GM19452 (cell line): Measurements from ENCODE around the gene FKBP5.
"Not testable (repeated sequence)": the region's sequence is repeated elsewhere in the genome, so short reads cannot be mapped to it uniquely, and the experiment has no call there.

Source experiments
- ATAC-seq: cut with Tn5 transposase; IDR thresholded peaks from one replicate; pipeline ENCODE4 v1.9.1; 2021; ENCODE audit not compliant: unreplicated experiment

FKBP5 gene

DNA sequence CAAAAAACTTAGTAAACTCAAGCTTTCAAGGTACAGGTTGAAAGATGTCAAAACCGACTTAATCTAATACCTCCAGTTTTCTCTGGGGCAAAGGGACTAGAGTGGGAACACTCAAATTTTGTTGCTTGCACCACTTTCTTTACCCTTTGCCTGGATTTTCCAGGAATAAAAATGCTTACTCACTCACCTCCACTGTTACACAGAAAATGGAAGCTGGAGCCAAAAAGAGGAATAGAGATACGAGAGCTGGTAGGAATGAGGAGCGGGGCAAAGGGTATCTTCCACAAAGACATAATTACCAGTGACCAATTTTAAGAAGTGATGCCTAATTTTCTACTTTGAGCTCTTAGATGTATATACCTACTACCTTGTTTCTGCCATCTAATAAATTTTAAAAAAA lies 96.5 kb downstream of the FKBP5 start:
- no peak for ATAC-seq

DNA sequence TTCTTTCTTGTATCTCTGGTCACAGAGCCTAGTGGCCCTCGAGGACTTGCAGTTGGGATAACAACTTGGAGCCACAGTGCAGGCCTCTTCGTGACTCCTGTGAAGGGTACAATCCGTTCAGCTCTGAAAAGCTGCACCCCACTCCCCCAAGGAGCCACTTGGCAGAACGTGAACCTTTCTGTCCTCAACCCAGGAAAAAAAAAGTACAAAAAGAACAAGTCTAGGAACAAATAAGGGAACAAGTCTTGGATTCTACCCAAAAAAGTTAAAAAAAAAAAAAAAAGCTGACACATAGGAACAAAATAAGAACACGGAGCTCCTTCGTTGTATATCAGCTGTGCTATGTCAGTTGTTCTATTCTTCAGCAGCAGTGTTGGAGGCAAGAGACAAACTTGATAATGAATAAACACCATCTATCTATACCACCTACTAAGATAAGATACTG lies 98.1 kb downstream of the FKBP5 start:
- no peak for ATAC-seq

DNA sequence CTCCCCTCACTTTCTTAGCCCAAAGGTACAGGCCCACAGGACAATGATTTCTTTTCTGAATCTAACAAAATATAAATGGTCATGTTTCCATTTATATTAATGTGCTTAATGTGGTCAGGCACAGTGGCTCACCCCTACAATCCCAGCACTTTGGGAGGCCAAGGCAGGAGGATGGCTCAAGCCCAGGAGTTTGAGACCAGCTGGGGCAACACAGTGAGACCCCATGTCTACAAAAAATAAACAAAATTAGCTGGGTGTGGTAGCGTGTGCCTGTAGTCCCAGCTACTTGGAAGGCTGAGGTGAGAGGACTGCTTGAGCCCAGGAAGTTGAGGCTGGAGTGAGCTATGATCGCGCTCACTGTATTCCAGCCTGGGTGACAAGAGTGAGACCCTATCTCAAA lies 98.8 kb downstream of the FKBP5 start:
- ATAC-seq, result no peak

DNA sequence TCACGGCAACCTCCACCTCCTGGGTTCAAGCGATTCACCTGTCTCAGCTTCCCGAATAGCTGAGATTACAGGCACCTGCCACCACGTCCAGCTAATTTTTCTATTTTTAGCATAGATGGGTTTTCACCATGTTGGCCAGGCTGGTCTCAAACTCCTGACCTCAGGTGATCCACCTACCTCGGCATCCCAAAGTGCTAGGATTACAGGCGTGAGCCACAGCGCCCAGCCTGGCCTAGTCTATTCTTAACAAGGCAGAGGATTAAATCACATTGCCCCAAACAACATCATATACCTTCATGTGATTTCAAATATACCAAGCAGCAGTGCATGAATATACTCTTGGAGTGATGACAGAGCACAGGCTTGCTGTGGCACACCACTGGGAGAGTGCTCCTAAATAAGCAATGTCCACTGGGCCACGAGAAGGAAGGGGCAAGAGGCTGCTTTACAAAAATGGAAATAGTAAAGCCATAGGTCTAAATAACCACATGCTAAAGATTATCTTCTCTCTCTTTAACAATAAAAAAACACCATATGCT lies 99.4 kb downstream of the FKBP5 start:
- no peak for ATAC-seq

DNA sequence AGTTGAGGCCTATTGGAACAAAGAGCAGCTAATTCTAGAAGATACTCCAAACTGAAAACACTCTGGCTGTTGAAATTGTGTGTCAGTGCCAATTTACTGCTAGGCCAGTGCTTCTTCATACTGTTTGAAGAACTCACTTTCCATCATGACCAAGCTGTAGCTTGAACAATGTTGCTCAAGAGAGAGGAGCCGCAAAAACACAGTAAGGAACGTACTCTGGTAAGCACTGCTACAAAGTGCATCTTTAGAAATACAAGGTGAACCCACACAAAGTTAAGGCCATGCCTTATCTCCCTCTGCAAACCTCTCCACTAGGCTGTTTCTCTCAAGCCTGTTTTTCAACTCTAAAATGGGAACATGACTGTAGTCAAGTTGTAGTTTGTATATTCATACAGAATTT lies 101.5 kb downstream of the FKBP5 start:
- no peak for ATAC-seq

DNA sequence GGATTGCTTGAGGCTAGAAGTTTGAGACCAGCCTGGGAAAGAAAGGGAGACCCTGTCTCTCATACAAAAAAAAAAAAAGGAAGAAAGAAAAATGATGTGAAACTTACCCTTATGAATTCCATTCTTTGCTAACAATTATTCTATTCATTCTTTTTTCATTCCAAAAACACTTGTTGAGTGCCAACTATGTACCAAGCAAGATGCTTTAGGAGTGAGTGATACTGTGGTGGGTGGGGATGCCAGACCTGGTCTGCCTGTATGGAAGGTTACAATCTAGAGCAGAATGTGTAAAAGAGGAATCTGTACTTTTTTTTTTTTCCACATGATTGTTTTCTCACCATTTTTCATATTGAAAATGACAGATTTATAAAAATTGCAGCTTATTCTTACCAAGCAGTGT lies 102.2 kb downstream of the FKBP5 start:
- ATAC-seq, result no peak

DNA sequence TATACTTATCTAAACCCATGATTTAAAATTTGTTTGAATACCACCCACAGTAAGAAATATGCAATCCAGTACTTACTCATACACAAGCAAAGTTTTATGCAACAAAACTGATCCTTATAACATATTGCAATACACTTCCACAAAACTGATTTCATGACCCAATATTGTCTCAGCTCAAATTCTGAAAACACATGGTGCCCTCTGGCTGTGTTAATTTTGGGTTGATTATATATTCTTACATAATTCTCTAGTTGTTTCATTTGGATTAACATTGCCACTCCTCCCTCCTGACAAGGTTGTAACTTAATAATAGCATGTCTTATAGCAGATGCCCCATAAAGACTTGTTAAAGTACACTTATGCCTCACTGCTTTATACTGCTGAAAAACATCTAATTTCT lies 103.1 kb downstream of the FKBP5 start:
- no peak for ATAC-seq

DNA sequence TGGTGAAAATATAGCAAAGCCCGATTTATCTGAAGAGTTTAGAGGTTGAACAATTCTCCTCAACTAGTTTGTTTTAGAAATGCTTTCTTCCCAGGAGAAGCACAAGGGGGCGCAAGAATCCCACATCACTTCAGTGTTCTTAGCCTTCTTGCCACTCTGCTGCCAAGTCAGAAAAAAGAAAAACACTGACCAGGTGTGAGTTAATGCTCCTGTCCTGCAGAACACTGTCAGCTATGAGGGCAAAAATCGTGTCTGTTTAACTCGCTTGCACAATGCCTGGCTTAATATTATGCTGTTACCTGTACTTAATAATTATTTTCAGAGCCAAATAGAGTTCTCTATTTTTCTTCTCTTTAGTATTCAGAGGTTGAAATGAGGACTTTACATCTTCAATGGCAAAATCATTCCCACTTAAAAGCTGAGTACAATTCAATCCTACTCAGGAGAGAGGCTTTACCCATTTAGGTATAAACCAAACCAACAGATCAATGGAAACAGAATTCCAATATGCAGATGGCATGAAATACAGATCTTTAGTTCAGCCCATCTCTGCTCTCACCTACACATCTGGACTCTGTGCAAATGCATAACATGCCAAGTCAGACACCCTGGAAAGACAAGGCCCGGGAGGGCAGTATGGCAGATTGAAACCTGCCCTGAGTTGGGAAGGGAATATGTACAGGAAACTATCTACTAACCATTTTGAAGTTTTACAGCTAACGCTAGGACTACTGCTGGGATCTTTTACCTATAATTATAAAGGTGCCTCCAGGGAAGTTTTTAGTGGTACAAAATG lies 104.6 kb downstream of the FKBP5 start:
- no peak for ATAC-seq

DNA sequence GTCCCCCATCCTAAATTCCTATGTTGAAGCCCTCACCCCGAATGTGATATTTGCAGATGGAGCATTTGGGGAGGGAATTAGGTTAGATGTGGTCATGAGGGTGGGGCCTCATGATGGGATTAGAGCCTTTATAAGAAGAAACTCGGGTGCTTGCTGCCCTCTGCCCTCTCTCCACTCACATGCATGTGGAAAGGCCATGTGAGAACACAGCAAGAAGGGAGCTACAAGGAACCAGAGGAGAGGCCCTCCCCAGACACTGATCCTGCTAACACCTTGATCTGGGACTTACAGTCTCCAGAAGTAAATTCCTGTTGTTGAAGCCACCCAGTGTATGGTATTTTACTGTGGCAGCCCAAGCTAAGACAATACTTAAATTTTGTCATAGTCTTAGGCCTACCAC lies 106.4 kb downstream of the FKBP5 start:
- ATAC-seq, result no peak

DNA sequence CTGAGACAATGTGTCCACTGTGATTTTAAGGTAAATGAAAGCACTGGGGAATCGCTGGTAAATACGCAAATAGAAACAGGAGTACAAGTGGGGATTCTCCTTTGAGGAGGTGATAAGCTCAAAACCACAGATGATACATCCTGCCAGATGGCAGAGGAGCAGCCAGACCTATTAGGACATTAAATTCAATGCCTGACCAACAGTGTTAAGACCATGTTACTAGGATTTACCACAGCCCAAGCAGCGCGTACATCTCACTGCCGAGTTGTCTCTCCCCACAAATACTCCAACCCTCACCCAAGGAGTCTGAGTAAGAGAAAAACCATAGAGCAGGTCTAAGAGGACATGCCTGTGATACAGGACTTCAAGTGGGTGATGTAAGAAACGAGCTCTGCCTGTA lies 107.1 kb downstream of the FKBP5 start:
- no peak for ATAC-seq

DNA sequence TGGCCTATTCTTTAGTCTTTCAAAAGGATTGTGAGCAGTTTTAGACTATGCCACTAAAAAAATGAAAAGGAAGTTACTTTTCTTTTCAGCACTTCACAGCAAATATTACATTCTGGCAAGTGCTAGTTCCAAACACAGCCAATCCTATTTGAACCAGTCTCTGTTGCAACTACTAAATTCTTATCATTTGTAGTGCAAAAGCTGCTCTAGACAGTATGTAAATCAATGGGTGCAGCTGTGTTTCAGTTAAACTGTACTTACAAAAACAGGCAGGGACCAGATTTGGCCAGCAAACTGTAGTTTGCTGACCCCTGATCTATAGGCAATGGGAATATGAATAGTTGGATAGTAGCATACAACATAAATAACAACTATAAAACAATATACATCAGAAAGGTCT lies 107.9 kb downstream of the FKBP5 start:
- ATAC-seq, result no peak

DNA sequence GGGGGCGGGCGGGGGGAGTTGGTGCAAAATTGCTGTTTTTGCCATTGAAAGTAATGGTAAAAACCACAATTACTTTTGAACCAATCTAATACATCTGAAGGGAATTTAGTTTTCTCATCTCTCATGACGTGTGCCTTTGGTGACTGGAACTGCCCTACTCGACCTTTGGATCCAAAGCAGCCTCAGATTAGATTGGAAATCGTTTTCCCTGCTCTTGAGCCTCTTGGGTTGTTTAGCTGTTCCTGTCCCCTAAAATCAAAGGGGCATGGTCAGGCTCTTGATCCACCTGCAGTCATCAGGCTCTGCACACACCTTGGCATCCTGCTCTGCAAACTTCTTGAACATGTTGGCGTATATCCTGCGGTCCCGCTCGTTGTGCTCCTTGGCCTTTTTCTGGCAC lies 112.0 kb downstream of the FKBP5 start:
- no peak for ATAC-seq

DNA sequence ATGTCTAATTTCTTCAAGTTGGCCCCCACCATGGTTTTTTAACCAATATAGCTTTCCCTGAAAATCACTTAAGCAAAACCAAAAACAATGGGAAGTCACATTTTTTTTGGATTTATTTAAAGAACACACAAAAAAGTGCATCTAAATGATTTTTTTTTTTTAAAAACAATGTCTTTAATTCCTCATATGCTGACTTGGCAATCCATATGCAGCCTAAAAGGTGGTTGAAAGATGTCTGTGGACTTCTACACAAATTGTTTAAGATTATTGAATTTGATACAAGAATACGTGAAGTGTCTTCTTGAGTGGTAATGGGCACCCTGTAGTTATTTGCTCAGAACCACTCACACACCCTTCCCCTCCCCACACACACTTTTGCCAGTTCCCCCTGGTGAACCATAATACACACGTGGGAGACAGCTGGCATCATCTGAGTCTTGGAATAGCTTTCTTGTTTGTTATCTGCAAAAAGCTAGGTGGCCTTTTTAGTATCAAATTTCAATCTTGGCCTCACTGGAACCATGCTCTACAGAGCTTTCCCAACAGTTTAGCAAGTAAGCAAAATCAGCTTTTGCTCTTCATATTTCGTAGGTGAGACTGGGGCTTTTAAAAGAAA lies 115.1 kb downstream of the FKBP5 start:
- ATAC-seq, result no peak

DNA sequence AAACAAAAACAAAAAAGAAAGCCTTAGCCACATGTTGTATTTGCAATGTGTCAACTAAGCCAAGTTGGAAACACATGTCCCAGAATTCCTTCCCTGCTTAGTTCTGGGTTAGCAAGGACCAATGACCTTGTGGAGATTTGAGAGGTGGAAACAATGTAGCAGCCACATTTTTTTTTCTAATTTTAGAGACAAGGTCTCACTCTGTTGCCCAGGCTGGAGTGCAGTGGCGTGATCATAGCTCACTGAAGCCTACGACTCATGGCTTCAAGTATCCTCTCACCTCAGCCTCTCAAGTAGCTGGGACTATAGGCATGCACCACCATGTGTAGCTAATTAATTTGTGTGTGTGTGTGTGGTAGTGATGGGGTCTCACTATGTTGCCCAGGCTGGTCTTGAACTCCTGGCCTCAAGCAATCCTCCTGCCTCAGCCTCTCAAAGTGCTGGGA lies 117.8 kb downstream of the FKBP5 start:
- not testable (repeated sequence) for ATAC-seq

DNA sequence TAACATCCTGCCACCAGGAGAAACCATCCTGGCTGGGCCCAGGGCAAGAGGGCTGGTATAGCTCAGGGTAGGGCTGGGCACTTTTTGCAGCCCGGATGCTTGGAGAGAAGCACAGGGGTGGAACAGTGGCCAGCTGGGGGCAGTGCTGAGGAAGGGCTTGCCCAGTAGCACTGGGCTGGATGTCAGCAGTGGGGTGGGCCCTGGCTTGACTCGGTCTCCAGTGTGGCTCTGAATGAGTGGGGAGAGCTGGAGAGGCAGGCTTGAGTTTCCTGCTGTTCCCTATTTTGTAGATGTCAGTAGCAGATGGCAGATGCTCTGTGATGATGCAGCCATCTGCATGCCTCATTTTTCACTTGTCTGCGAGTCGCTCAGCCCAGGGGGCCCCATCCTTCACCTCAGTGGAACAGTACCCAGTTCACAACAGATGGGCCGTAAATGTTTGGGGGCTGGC lies 119.7 kb downstream of the FKBP5 start:
- ATAC-seq, result no peak

DNA sequence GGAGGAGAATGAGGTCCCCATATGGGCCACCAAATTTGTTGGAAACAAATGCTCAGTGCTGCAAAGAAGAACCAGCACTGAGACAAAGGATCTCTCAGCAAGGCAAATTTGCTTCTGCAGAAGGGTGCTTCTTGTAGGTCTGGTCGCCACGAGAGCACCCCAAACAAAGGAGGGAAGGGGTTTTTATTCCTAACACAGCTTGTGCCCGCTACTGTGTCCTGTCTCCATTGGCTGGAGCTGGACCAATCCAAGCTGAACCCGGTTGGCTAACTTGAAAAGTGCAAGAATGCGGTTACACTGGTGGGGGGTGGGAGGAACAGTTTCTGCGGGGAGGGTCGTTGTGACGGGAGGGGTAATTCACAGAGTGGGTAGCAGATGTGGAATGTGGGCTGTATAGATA lies 121.9 kb downstream of the FKBP5 start:
- no peak for ATAC-seq

DNA sequence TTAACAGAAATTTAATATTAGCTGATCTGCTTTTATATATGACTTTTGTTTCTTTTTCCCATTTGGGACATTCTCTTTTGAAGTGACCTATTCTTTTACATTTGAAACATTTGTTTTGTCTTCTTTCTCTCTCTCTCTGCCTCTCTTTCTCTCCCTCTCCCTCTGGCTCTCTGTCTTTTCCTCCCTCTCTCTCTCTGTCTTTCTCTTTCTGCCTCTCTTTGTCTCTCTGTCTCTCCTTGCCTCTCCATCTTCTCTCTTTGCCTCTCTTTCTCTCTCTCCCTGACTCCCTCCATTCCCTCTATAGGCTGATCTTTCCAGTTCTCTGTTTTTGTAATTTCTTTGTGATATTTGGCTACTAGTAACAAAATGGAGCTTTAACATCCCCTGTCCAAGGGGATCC lies 124.0 kb downstream of the FKBP5 start:
- ATAC-seq, result no peak

DNA sequence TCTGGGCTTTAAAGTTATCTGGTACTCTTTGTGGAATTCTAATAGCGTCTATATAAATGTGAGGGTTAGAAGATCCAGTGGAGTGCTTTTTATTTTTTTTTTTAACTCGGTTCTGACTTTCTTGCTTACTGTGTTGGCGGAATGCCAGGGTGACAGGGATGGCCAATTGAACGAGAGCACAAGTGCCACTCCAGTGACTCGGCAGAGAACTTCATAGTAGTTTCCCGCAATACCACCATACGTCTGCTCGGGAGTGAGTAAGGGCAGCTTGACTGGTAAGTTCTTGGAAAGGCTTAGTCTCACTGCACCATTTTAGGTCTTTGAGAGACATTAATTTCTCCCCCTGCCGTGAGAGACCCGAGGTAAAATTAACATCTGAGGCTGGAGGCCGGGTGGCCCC lies 126.7 kb downstream of the FKBP5 start:
- no peak for ATAC-seq

DNA sequence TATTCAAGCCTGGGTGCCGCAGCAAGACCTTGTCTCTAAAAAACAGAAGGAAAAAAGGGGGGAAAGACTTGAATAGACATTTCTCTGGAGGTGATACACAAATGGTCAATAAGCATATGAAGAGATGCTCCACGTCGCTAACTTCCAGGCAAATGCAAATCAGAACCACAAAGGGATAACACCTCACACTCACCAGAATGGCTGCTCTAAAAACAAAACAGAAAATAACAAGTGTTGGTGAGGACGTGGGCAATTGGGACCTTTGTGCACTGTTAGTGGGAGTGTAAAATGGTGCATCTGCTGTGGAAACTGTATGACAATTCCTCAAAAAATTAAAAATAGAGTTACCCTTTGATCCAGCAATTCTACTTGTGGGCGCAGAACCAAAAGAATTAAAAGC lies 127.6 kb downstream of the FKBP5 start:
- no peak for ATAC-seq

DNA sequence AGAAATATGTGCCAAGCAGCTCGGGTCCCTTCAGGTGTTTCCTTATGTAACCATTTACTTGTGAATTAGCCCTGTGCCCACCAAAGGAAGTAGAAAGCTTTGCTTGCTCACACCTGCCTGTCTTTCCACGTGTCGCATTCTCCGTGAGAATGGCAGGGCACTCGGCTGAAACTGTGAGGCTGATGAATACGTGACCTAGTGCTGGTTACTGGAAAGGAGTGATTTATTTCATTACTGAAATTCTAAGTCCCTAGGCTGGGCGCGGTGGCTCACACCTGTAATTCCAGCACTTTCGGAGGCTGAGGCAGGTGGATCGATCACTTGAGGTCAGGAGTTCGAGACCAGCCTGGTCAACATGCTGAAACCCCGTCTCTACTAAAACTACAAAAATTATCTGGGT lies 130.1 kb downstream of the FKBP5 start:
- no peak for ATAC-seq

DNA sequence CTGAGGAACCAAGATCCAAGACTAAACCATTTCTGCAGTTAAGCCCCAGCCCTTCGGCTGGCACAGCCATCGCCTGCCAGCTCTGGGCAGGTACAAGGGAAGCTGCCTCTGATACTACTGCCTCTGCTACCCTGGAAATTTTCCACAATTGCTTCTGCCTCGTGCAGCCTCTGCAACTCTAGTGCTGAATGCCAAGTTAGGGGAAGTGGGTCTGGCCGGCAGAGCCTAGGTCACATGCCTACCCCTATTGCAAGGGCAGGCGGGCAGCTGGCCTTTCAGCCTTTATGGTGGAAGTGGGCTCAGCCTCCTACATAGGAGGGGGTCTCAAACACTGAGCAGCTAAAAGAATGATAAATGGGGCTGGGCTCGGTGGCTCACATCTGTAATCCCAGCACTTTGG lies 131.5 kb downstream of the FKBP5 start:
- no peak for ATAC-seq

DNA sequence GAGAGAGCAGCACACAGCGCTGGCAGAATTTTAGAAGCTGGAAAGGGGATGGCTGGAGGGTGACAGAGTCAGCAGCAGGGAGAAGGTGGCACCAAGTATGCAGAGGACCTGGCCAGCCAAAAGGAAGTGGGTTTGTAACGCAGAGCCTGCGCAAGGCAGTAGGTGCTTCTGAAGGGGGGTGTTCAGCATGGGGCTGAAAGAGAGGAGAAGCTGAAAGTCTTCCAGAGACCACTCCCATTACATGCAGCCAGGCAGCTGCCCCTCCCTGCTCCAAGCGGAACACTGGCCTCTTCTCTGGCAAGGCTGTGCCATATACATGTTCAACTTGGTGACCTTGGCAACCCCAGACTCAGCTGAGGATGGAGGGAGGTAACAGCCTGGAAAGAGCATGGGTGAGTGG lies 133.9 kb downstream of the FKBP5 start:
- ATAC-seq, result no peak
